T-cell (primary cell): ENCODE data around the gene DIP2C. TPM values are rescaled to one million over a fixed set of nuclear protein-coding genes. Genes with fewer than 3 reads are reported as not detected.
"Not testable (repeated sequence)": the region's sequence is repeated elsewhere in the genome, so short reads cannot be mapped to it uniquely, and the experiment has no call there.

Experiments
- ATAC-seq, 4 experiments: fragments of 200-7000 bp in 3 of 4; fragments of 150-1000 bp in 1 of 4; cut with Tn5 transposase; replicated peaks in 1 of 4; 1 replicate in 3 of 4; 2 replicates in 1 of 4; pipeline ENCODE4 v1.10.0; 2021; ENCODE audit warnings: moderate library complexity in 3 of 4, mild to moderate bottlenecking in 2 of 4, moderate number of reproducible peaks in 1 of 4
- CTCF ChIA-PET, 2 donors: fragments of 300-600 bp; sonication (Branson Sonifier 250); formaldehyde crosslinking; loops; one replicate each; lab custom pipeline; 2022; ENCODE audit warnings: antibody characterized with exemption in 2 of 2; lab: Charles Lee
- POLR2A ChIA-PET, 2 donors: fragments of 300-600 bp; sonication (Branson Sonifier 250); formaldehyde crosslinking; loops; one replicate each; lab custom pipeline; 2022; ENCODE audit warnings: antibody characterized with exemption in 2 of 2; lab: Charles Lee
- DNase-seq, 35 experiments: peaks; one replicate each; pipeline versions ENCODE4 v3.0.0 to v3.0.0-alpha.2; 2013 to 2023
- H3K27ac ChIP-seq: one replicate; pipeline ENCODE4 v1.5.1; 2013; ENCODE audit warnings: low read length
- H3K27me3 ChIP-seq, 2 experiments: replicated peaks in 1 of 2; 1 replicate in 1 of 2; 2 replicates in 1 of 2; pipeline versions ENCODE4 v1.6.1 to v1.7.0; 2013; ENCODE audit warnings: low read length in 1 of 2, mixed read lengths in 1 of 2; ENCODE audit not compliant: control insufficient read depth in 2 of 2, insufficient read depth in 2 of 2; ENCODE audit errors: extremely low read depth in 1 of 2
- H3K36me3 ChIP-seq, 2 donors: 1 replicate in 1 of 2; 2 replicates in 1 of 2; pipeline versions ENCODE4 v1.6.1 to v1.7.0; 2013; ENCODE audit warnings: low read length in 1 of 2; ENCODE audit not compliant: control insufficient read depth in 2 of 2, insufficient read depth in 1 of 2; ENCODE audit errors: extremely low read depth in 1 of 2
- H3K4me1 ChIP-seq, 2 experiments: 1 replicate in 1 of 2; 2 replicates in 1 of 2; pipeline versions ENCODE4 v1.6.1 to v1.7.0; 2013; ENCODE audit warnings: low read length in 2 of 2, mixed read lengths in 1 of 2; ENCODE audit not compliant: insufficient read depth in 2 of 2, control insufficient read depth in 1 of 2; ENCODE audit errors: extremely low read depth in 1 of 2
- H3K4me3 ChIP-seq, 2 donors: 1 replicate in 1 of 2; 2 replicates in 1 of 2; pipeline versions ENCODE4 v1.5.1 to v1.7.0; 2013; ENCODE audit warnings: mild to moderate bottlenecking in 2 of 2, low read length in 1 of 2, moderate library complexity in 1 of 2; ENCODE audit not compliant: control insufficient read depth in 1 of 2; ENCODE audit errors: extremely low read depth in 1 of 2
- H3K9me3 ChIP-seq: 2 replicates; pipeline ENCODE4 v1.7.0; 2013
- H3K27ac Mint-ChIP-seq, 2 donors: one replicate each; pipeline ENCODE4 v1.8.0; 2020 to 2021; ENCODE audit warnings: mild to moderate bottlenecking in 2 of 2, mixed read lengths in 2 of 2
- H3K27me3 Mint-ChIP-seq, 2 donors: one replicate each; pipeline ENCODE4 v1.8.0; 2021 to 2022; ENCODE audit warnings: mixed read lengths in 2 of 2
- H3K36me3 Mint-ChIP-seq: one replicate; pipeline ENCODE4 v1.8.0; 2021; ENCODE audit warnings: mixed read lengths
- H3K4me1 Mint-ChIP-seq, 3 donors: one replicate each; pipeline ENCODE4 v1.8.0; 2020 to 2022; ENCODE audit warnings: mixed read lengths in 3 of 3, mild to moderate bottlenecking in 1 of 3
- H3K4me3 Mint-ChIP-seq, 3 donors: one replicate each; pipeline ENCODE4 v1.8.0; 2020 to 2022; ENCODE audit warnings: mild to moderate bottlenecking in 3 of 3, mixed read lengths in 3 of 3, moderate library complexity in 3 of 3
- H3K9me3 Mint-ChIP-seq, 3 donors: one replicate each; pipeline ENCODE4 v1.8.0; 2020 to 2022; ENCODE audit warnings: mixed read lengths in 3 of 3
- WGBS: methylation state at CpG from one replicate; pipeline ENCODE4 v1.1.5; 2013; ENCODE audit warnings: missing lambda C conversion rate; ENCODE audit not compliant: insufficient coverage; 5-methylcytosine and 5-hydroxymethylcytosine counted together
- total RNA-seq, 35 experiments: library from RNA in 6 of 35; stranded (reverse) in 6 of 35; fragments of 120-200 nt in 1 of 35; gene quantifications; one replicate each; pipeline versions ENCODE4 v1.2.1 to v1.2.4 and lab custom pipeline; 2013 to 2026

DIP2C gene
- total RNA-seq, 5 donors from 2014 or later (not counting 1 experiment from before 2014, with no cell fraction given) = 2.7 to 7.4 (median 4.5) TPM

- DNase-seq = no peak
Observed at GRCh38 chr10:703118-703517, 13.7 kb upstream of the DIP2C start.

DNA sequence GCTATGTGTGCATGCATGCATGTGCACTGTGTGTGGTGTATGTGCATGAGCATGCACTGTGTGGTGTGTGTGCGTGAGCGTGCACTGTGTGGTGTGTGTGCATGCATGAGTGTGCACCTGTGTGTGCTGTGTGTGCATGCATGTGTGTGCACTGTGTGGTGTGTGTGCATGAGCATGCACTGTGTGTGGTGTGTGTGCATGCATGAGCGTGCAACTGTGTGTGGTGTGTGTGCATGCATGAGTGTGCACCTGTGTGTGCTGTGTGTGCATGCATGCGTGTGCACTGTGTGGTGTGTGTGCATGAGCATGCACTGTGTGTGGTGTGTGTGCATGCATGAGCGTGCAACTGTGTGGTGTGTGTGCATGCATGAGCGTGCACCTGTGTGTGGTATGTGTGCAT lies 10.7 kb upstream of the DIP2C start:
- POLR2A ChIA-PET, H3K4me1 Mint-ChIP-seq, H3K27ac ChIP-seq, ATAC-seq, H3K4me1 ChIP-seq, H3K9me3 ChIP-seq, H3K4me3 ChIP-seq, H3K36me3 Mint-ChIP-seq, CTCF ChIA-PET, DNase-seq, H3K4me3 Mint-ChIP-seq, H3K27ac Mint-ChIP-seq, H3K36me3 ChIP-seq: not testable (repeated sequence)
- Mint-ChIP-seq H3K27me3 (peaks cover 18 to 32% of the 10 kb centered on the region in 2 donors), H3K9me3 (peaks cover 6 to 13% (median 7%) of the 10 kb centered on the region in 3 donors)
- peaks cover 0 to 39% of the 10 kb centered on the region in 2 experiments for H3K27me3 ChIP-seq
- WGBS = 89% methylated on average over 4 of the region's 6 CpGs

More at GRCh38 chr10:703118-703517, 13.7 kb upstream of the DIP2C start:
- no peak overlapping the region for H3K27ac Mint-ChIP-seq
- H3K9me3 Mint-ChIP-seq = peaks cover 6 to 13% (median 7%) of the 10 kb centered on the region in 3 donors
- no peak for ATAC-seq
- no peaks in the 10 kb centered on the region for H3K4me1 Mint-ChIP-seq
- no peak overlapping the region for H3K27ac ChIP-seq
- H3K4me1 ChIP-seq = no peaks in the 10 kb centered on the region
- H3K36me3 Mint-ChIP-seq = no peaks in the 10 kb centered on the region
- no peak overlapping the region for H3K4me3 ChIP-seq
- ChIA-PET CTCF (no interaction called here), POLR2A (no interaction called here)
- peaks cover 26 to 31% of the 10 kb centered on the region in 2 donors for H3K27me3 Mint-ChIP-seq
- no peaks in the 10 kb centered on the region for H3K9me3 ChIP-seq
- peaks cover 0 to 19% of the 10 kb centered on the region in 2 experiments for H3K27me3 ChIP-seq
- H3K36me3 ChIP-seq = no peaks in the 10 kb centered on the region
- H3K4me3 Mint-ChIP-seq = no peak overlapping the region
- WGBS = no CpG with 5 or more reads among the region's 1 CpG

DNA sequence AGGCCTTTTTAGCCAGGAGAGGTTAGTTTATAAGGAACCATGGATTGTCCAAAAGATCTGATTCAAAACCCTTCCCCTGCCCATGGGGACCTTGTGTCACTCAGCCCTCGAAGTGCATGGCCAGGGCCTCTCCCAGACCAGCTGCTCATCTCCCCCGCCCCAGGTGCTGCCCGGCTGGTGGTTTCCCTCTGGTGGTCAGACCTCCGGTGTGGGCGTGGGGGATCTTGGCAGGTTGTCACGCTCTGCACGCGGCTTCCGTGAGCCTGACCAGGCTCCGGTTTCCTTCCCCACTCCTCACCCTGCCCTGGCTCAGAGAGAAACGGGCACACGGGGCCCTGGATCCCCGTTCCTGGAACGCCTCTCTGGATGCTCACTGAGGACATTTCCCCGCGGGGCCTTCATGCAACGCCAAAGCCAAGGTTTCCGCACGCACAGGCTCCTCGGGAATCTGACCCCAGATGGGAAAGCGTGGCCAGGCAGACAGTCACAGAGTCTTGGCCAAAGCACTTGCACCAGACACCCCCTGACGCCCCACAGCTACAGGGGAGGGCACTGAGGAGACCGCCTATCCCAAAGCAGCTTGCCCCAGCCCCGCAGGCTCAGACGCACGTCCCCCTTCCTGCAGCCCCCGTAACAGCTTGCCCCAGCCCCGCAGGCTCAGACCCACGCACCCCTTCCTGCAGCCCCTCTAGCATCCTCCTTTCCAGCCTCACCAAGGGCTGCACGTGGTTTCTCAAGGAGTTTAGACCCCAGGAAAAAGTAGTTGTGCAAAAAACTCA lies 7.8 kb upstream of the DIP2C start:
- ChIA-PET POLR2A (no interaction called here), CTCF (no interaction called here)
- 62% methylated on average over 25 of the region's 30 CpGs for WGBS
- H3K36me3 ChIP-seq = no peaks in the 10 kb centered on the region
- H3K27me3 Mint-ChIP-seq = peaks cover 23 to 32% of the 10 kb centered on the region in 2 donors
- H3K36me3 Mint-ChIP-seq = no peaks in the 10 kb centered on the region
- DNase-seq (no peak), ATAC-seq (no peak)
- H3K27ac ChIP-seq = no peak overlapping the region
- no peaks in the 10 kb centered on the region for H3K9me3 Mint-ChIP-seq
- peaks cover 0 to 37% of the 10 kb centered on the region in 2 experiments for H3K27me3 ChIP-seq
- no peak overlapping the region for H3K4me3 Mint-ChIP-seq
- no peak overlapping the region for H3K27ac Mint-ChIP-seq
- peaks cover 0 to 2% (median 0%) of the 10 kb centered on the region in 3 donors for H3K4me1 Mint-ChIP-seq
- no peak overlapping the region for H3K4me3 ChIP-seq
- H3K9me3 ChIP-seq = no peaks in the 10 kb centered on the region
- no peaks in the 10 kb centered on the region for H3K4me1 ChIP-seq

DNA sequence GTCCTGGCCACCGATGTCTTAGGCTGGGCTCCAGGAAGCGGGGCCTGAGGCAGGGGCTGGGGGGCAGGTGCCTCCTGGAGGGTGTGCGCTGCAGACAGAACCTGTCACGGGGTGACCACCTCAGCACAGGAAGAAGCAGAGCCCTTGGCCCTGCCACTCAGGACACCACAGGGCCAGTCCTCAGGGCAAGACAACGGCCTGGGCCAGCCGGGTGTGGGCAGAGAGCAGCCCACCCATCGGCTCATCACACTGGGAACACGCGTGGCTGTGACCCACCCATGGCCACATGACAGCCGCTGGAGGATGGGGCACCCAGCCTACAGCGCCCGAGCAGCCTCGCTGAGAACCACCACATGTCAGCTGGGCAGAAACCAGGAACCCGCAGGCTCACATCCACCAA lies 5.9 kb upstream of the DIP2C start:
- Histone ChIP-seq H3K4me1 (no peaks in the 10 kb centered on the region), H3K4me3 (no peak overlapping the region), H3K27ac (no peak overlapping the region), H3K9me3 (no peaks in the 10 kb centered on the region), H3K27me3 (peaks cover 0 to 48% of the 10 kb centered on the region in 2 experiments), H3K36me3 (no peaks in the 10 kb centered on the region)
- POLR2A ChIA-PET = no interaction called here
- peaks cover 39 to 44% of the 10 kb centered on the region in 2 donors for H3K27me3 Mint-ChIP-seq
- no peak overlapping the region for H3K4me3 Mint-ChIP-seq
- whole genome bisulfite sequencing = 87% methylated on average over 14 of the region's 14 CpGs
- ATAC-seq (peak in 1 of 4 experiments; percentile 24), DNase-seq (no peak)
- H3K4me1 Mint-ChIP-seq = peaks cover 0 to 7% (median 0%) of the 10 kb centered on the region in 3 donors
- no peaks in the 10 kb centered on the region for H3K9me3 Mint-ChIP-seq
- H3K27ac Mint-ChIP-seq = no peak overlapping the region
- CTCF ChIA-PET = no interaction called here
- H3K36me3 Mint-ChIP-seq = no peaks in the 10 kb centered on the region

GRCh38 chr10:693506-693905 lies 4.0 kb upstream of the DIP2C start:
- H3K27ac ChIP-seq = no peak overlapping the region
- no peaks in the 10 kb centered on the region for H3K9me3 ChIP-seq
- CTCF ChIA-PET = no interaction called here
- Mint-ChIP-seq H3K27me3 (peaks cover 41 to 46% of the 10 kb centered on the region in 2 donors), H3K27ac (no peak overlapping the region), H3K9me3 (no peaks in the 10 kb centered on the region), H3K4me1 (peaks cover 0 to 8% (median 0%) of the 10 kb centered on the region in 3 donors), H3K4me3 (no peak overlapping the region), H3K36me3 (no peaks in the 10 kb centered on the region)
- H3K4me3 ChIP-seq = no peak overlapping the region
- WGBS = 0% methylated on average over 2 of the region's 7 CpGs
- ATAC-seq (no peak), DNase-seq (no peak)
- peaks cover 2 to 52% of the 10 kb centered on the region in 2 experiments for H3K27me3 ChIP-seq
- H3K4me1 ChIP-seq = peaks cover 0 to 4% of the 10 kb centered on the region in 2 experiments
- POLR2A ChIA-PET = no interaction called here
- no peaks in the 10 kb centered on the region for H3K36me3 ChIP-seq

- H3K4me3 ChIP-seq = no peak overlapping the region
- POLR2A ChIA-PET = no interaction called here
- no peaks in the 10 kb centered on the region for H3K9me3 ChIP-seq
- no peaks in the 10 kb centered on the region for H3K36me3 ChIP-seq
- H3K4me1 Mint-ChIP-seq = peaks cover 0 to 11% (median 0%) of the 10 kb centered on the region in 3 donors
- no peak overlapping the region for H3K4me3 Mint-ChIP-seq
- peaks cover 0 to 4% of the 10 kb centered on the region in 2 experiments for H3K4me1 ChIP-seq
- H3K27me3 ChIP-seq = peaks cover 2 to 56% of the 10 kb centered on the region in 2 experiments
- no peak overlapping the region for H3K27ac Mint-ChIP-seq
- 84% methylated on average over 11 of the region's 12 CpGs for WGBS
- H3K27ac ChIP-seq = no peak overlapping the region
- ATAC-seq = no peak
- H3K9me3 Mint-ChIP-seq = no peaks in the 10 kb centered on the region
- DNase-seq = no peak
- CTCF ChIA-PET = no interaction called here
- H3K27me3 Mint-ChIP-seq = peaks cover 45 to 50% of the 10 kb centered on the region in 2 donors
- no peaks in the 10 kb centered on the region for H3K36me3 Mint-ChIP-seq
Observed at GRCh38 chr10:692682-693351, 3.3 kb upstream of the DIP2C start.
